GM12865 (cell line): ENCODE measurements around the gene SDCCAG8.

ENCODE experiments used
- DNase-seq: peaks from one replicate; pipeline ENCODE4 v3.0.0; 2010; ENCODE audit warnings: low read depth
- H3K4me3 ChIP-seq: 2 replicates; pipeline ENCODE4 v1.5.1; 2011; ENCODE audit warnings: mild to moderate bottlenecking, low read depth, low read length, control low read depth
- TF ChIP-seq, protein P1 (sequence below): IDR thresholded peaks from 2 replicates; pipeline ENCODE4 v1.5.1; 2011; ENCODE audit warnings: low read length, control low read depth, low read depth, inconsistent platforms; ENCODE audit not compliant: insufficient read depth; ENCODE audit errors: missing control alignments

SDCCAG8 gene

DNA sequence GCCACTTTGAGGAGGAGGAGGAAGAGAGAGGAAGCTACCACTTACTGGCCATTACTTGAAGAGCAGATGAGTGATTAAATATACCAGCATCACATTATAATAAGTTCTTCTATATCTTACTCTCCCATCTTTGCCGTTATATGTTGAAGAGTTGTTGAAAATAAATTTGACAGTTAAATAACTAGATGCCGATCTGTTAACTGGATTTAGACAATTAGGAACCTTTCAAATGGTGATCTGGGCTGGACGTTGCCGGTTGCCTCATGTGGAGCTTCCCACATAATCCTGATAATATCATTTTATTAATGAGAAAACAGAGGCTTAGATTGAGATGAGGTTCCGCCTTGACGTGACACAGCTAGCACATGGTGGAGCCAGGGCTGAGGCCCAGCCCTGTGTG is 147.0 kb downstream of the SDCCAG8 start:
- DNase-seq = no peak
- TF ChIP-seq, protein P1, sequence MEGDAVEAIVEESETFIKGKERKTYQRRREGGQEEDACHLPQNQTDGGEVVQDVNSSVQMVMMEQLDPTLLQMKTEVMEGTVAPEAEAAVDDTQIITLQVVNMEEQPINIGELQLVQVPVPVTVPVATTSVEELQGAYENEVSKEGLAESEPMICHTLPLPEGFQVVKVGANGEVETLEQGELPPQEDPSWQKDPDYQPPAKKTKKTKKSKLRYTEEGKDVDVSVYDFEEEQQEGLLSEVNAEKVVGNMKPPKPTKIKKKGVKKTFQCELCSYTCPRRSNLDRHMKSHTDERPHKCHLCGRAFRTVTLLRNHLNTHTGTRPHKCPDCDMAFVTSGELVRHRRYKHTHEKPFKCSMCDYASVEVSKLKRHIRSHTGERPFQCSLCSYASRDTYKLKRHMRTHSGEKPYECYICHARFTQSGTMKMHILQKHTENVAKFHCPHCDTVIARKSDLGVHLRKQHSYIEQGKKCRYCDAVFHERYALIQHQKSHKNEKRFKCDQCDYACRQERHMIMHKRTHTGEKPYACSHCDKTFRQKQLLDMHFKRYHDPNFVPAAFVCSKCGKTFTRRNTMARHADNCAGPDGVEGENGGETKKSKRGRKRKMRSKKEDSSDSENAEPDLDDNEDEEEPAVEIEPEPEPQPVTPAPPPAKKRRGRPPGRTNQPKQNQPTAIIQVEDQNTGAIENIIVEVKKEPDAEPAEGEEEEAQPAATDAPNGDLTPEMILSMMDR = no peak
- H3K4me3 ChIP-seq = no peak overlapping the region

DNA sequence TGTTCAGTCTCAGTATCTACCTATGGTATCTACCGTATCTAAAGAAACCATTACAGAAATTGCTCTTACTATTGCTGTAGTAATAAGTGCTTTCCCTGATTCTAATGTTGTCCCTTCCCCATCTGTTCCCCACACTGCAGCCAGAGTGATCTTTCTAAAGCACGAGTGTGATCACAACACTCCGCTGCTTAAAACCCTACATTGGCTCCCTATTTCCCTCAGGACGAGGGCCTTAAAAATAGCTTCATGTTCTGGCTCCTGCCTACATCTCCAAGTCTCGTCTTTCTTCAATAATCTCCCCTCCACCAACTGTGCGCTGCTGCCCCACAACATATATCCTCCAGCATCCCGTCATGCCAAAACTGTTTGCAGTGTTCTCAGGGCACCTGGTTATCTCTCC is 150.6 kb downstream of the SDCCAG8 start:
- TF ChIP-seq, protein P1 = no peak
- H3K4me3 ChIP-seq = no peak overlapping the region
- DNase-seq = no peak

DNA sequence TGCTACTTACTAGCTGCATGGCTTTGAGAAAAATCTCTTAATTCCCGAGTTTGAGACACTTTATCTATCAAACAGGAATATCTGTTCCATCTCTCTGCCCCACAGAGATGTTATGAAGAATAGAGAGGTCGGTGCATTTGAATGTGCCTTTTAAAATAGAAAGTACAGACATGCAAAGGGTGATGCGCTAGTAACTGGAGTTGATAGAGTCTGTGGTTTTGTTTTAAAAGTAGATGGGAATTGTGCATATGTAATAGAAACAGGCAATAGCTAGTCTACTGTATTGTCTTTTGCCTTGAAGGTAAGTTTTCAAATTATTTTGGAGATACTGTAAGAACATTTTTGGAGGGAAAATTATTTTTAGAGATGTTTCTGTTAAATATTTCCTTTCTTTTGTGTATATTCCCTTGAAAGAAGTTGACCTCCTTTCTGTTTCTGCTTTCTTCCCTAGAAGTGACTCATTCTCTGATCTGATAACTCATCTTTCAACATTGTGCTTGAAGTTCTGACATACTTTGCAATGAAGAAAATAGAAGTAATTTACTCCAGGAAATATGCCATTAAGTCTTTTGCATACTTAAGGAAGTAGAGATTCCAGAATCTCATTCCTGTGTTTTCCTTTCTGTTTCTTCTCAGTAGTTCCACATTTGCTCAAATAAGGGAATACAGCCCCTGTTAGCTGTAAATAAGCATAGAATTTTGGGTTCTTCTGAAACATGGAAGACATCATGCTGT is 151.6 kb downstream of the SDCCAG8 start:
- TF ChIP-seq, protein P1 = no peak
- no peak overlapping the region for H3K4me3 ChIP-seq
- DNase-seq = no peak

DNA sequence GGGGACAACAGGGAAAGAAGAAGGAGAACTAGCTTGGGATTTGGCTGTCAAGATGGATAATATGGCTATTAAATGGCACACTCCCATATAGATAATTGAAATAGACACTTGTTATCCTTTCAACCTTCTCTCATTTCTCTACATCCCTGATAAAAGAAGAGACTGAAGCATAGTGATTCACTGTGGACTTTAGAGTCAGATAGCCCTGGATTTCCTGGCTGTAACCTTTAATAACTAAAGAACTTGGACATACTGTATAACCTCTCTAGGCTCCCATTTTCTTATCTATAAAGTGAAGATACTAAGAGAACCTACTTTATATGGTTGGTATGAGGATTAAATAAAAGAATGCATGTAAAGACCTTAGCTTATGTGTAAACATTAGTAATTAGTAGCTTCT is 152.6 kb downstream of the SDCCAG8 start:
- DNase-seq = no peak
- no peak overlapping the region for H3K4me3 ChIP-seq
- TF ChIP-seq, protein P1 = no peak

DNA sequence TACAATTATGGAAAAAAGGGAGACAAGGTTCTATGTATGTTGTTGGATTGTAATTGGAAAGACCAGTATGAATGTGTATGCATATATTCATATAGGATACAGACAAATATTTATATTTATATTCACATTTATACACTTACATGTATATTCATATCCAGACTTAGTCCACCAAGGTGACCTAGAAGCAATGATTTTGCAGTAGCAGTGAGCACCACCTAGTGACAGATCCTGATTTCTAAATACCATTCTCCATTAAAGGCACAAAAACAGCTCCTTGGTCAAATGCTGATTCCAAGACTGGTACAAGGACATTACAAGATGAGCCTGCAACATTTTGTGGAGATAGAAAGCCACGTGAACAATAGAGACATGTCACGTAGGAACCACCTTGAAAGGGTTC is 153.4 kb downstream of the SDCCAG8 start:
- no peak overlapping the region for H3K4me3 ChIP-seq
- DNase-seq = peak; percentile 32
- TF ChIP-seq, protein P1 = peak; percentile 24

DNA sequence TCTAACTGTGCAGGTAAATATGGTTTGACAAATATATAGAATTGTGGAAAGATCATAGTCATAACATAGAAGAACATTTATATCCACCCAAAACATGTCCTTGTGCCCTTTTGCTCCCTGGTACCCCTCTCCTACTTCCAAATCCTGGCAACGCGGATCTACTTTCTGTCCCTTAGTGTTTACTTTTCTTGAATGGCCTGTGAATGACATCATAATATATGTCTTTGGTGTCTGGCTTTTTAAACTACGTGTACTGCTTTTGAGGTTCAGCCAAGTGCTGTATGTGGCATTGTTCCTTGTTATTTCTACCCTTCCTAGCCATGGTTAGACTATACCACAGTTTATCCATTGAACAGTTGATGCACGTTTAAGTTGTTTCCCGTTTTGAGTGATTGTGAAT is 155.6 kb downstream of the SDCCAG8 start:
- TF ChIP-seq, protein P1 = no peak

More for the DNA sequence above, 155.6 kb downstream of the SDCCAG8 start:
- no peak overlapping the region for H3K4me3 ChIP-seq
- DNase-seq = no peak
